Transverse colon (tissue), 4 donors: Measurements from ENCODE around the gene STK17B. TPM values are rescaled to one million over a fixed set of nuclear protein-coding genes. Genes with fewer than 3 reads are reported as not detected.

Experiments
- DNase-seq: peaks from one replicate; pipeline ENCODE4 v3.0.0-alpha.2; 2019
- H3K27ac ChIP-seq, 4 donors: fragments of 200-600 bp; sonication (generic); 2 replicates each; pipeline ENCODE4 v1.5.1; 2016 to 2018; ENCODE audit warnings: inconsistent platforms in 4 of 4
- H3K27me3 ChIP-seq: fragments of 200-600 bp; sonication (generic); 2 replicates; pipeline ENCODE4 v1.5.1; 2017; ENCODE audit warnings: inconsistent platforms
- H3K36me3 ChIP-seq, 4 donors: fragments of 200-600 bp; sonication (generic); 2 replicates each; pipeline ENCODE4 v1.5.1; 2017 to 2019; ENCODE audit warnings: inconsistent platforms in 4 of 4
- H3K4me1 ChIP-seq, 4 donors: fragments of 200-600 bp; sonication (generic); 2 replicates each; pipeline ENCODE4 v1.5.1; 2017 to 2020; ENCODE audit warnings: inconsistent platforms in 4 of 4
- H3K4me3 ChIP-seq, 4 donors: fragments of 200-600 bp; sonication (generic); 1 replicate in 1 of 4; 2 replicates in 3 of 4; pipeline versions ENCODE4 v1.5.1 to v1.6.1; 2017 to 2019; ENCODE audit warnings: inconsistent platforms in 4 of 4
- H3K9me3 ChIP-seq, 2 donors: fragments of 200-600 bp; sonication (generic); 2 replicates each; pipeline ENCODE4 v1.5.1; 2017 to 2019; ENCODE audit warnings: inconsistent platforms in 2 of 2
- CTCF ChIP-seq, 5 experiments: fragments of 200-600 bp in 3 of 5; fragments of 450-650 bp in 2 of 5; sonication (generic) in 3 of 5; IDR thresholded peaks; 1 replicate in 2 of 5; 2 replicates in 3 of 5; pipeline ENCODE4 v1.5.1; 2016 to 2017; ENCODE audit warnings: antibody characterized with exemption in 5 of 5, inconsistent platforms in 3 of 5, mild to moderate bottlenecking in 2 of 5, moderate library complexity in 1 of 5
- EP300 ChIP-seq: sonication (generic); formaldehyde crosslinking; IDR thresholded peaks from one replicate; pipeline ENCODE4 v1.6.1; 2017; ENCODE audit warnings: antibody characterized with exemption, low read depth
- POLR2A ChIP-seq: fragments of 450-650 bp; IDR thresholded peaks from one replicate; pipeline ENCODE4 v1.6.1; 2016; ENCODE audit warnings: antibody characterized with exemption, mild to moderate bottlenecking, moderate library complexity
- POLR2AphosphoS5 ChIP-seq, 3 donors: sonication (generic); formaldehyde crosslinking; IDR thresholded peaks; one replicate each; pipeline ENCODE4 v1.6.1; 2016; ENCODE audit warnings: antibody characterized with exemption in 3 of 3
- WGBS, 2 donors: methylation state at CpG; one replicate each; pipeline ENCODE4 v1.1.5; 2018; ENCODE audit warnings: low coverage in 1 of 2; 5-methylcytosine and 5-hydroxymethylcytosine counted together
- in situ Hi-C, 4 donors: fragments of 200-750 bp; cut with MboI; loops; one replicate each; pipeline versions ENCODE4 v1.15.0 to v1.15.1; 2017; ENCODE audit warnings: low sequenced_read_pairs in 3 of 4, low pct_ligation_motif_present in 1 of 4, low pct_unique_long_range_greater_than_20kb in 1 of 4
- intact Hi-C: fragments of 100-400 bp; cut with DNase I; formaldehyde crosslinking; loops from one replicate; pipeline ENCODE4 v1.15.1; 2023; ENCODE audit warnings: low total_unique reads
- total RNA-seq, 4 donors: library from RNA; depleted of rRNA; stranded (reverse); fragments of >200 nt; gene quantifications; one replicate each; pipeline ENCODE4 v1.1.0, GENCODE V29; 2016

Gene STK17B
- total RNA-seq, 4 donors from 2014 or later, result 16.7 to 80.3 (median 67.3) TPM

- WGBS, 2 donors, result 90 to 92% methylated on average over 3 of the region's 3 CpGs
- Histone ChIP-seq H3K27ac (peak overlapping the region in 1 of 4 donors; percentile 5), H3K36me3 (no peaks in the 10 kb centered on the region), H3K4me1 (peaks cover 0 to 10% (median 0%) of the 10 kb centered on the region in 4 donors), H3K4me3 (no peak overlapping the region), H3K27me3 (no peaks in the 10 kb centered on the region), H3K9me3 (no peaks in the 10 kb centered on the region)
- in situ Hi-C loops, result no loop called here
- no peak for DNase-seq
- intact Hi-C loops, result no loop called here
- no peak for TF ChIP-seq POLR2A
Observed at GRCh38 chr2:196184921-196185320, 13.5 kb upstream of the STK17B start.

GRCh38 chr2:196183528-196184231, 12.3 kb upstream of the STK17B start:
- no peaks in the 10 kb centered on the region for H3K9me3 ChIP-seq
- H3K4me1 ChIP-seq, result peaks cover 0 to 10% (median 0%) of the 10 kb centered on the region in 4 donors
- in situ Hi-C loops (no loop called here), intact Hi-C loops (no loop called here)
- TF ChIP-seq POLR2AphosphoS5 (IDR thresholded peaks at IDR 0.05) (no peak), CTCF (IDR thresholded peaks at IDR 0.05) (no peak), EP300 (no peak), POLR2A (no peak)
- 68 to 100% methylated on average over 3 to 5 of the region's 5 CpGs for WGBS, 2 donors
- no peaks in the 10 kb centered on the region for H3K27me3 ChIP-seq
- no peak overlapping the region for H3K4me3 ChIP-seq
- H3K27ac ChIP-seq, result peak overlapping the region; percentile 6 to 70 (median 38)
- no peaks in the 10 kb centered on the region for H3K36me3 ChIP-seq
- DNase-seq, result no peak

GRCh38 chr2:196183172-196183473, 11.7 kb upstream of the STK17B start:
- intact Hi-C loops, result no loop called here
- Histone ChIP-seq H3K27ac (peak overlapping the region; percentile 33 to 70 (median 40)), H3K4me1 (peaks cover 0 to 10% (median 0%) of the 10 kb centered on the region in 4 donors), H3K27me3 (no peaks in the 10 kb centered on the region), H3K36me3 (no peaks in the 10 kb centered on the region), H3K9me3 (no peaks in the 10 kb centered on the region), H3K4me3 (no peak overlapping the region)
- in situ Hi-C loops, result no loop called here
- no peak for DNase-seq
- no peak for TF ChIP-seq EP300
- TF ChIP-seq POLR2AphosphoS5 (IDR thresholded peaks at IDR 0.05), result no peak
- no peak for TF ChIP-seq CTCF (IDR thresholded peaks at IDR 0.05)
- no peak for TF ChIP-seq POLR2A
- 73% methylated on average over 3 of the region's 3 CpGs; no CpG with 5 or more reads in 1 of the 2 donors for WGBS, 2 donors

DNA sequence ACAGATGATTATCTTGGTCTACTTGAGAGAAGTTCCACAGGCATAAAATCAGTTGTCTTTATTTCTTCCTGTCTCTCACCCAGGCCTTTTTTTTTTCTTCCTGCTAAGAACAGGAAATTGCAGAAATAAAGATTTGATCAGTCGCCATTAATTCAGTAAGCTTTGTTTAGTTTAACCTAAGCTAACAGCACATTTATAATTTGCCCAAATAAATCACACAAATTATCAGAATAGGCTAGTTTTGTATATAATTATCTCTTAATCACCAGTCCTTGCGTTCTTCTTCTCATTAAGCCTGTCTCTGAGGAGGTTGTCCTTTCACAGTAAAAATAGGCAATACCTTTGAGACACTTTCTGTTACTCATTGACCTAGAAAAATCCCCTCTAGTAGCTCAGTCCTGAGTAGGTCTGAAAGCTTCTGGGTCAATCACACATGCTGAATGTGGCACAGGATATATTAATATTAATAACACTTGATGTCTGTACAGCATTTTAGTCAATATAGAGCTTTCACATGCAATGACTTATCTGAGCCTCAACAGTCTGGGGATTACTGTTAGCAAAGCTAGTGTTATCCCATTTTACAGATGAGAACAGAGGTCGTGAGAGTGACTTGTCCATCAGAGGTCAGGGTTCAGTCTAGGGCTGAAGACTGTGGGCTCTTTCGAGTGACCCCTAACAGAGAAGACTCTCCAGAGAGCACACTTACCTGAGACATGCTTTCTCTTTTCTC, 11.2 kb upstream of the STK17B start:
- H3K27me3 ChIP-seq, result no peaks in the 10 kb centered on the region
- no peaks in the 10 kb centered on the region for H3K9me3 ChIP-seq
- no peaks in the 10 kb centered on the region for H3K36me3 ChIP-seq
- no peak for DNase-seq
- H3K27ac ChIP-seq, result peak overlapping the region; percentile 33 to 70 (median 40)
- H3K4me3 ChIP-seq, result no peak overlapping the region
- TF ChIP-seq POLR2AphosphoS5 (IDR thresholded peaks at IDR 0.05), result no peak
- no peak for TF ChIP-seq POLR2A
- TF ChIP-seq CTCF (IDR thresholded peaks at IDR 0.05), result no peak
- TF ChIP-seq EP300, result no peak
- in situ Hi-C loops (no loop called here), intact Hi-C loops (no loop called here)
- H3K4me1 ChIP-seq, result peaks cover 0 to 10% (median 0%) of the 10 kb centered on the region in 4 donors
- WGBS, 2 donors, result 48 to 61% methylated on average over 2 to 4 of the region's 4 CpGs
